Endometrium (tissue), 2 donors: ENCODE data around the gene GNAQ.

Experiments
- FAIRE-seq: peaks from 2 replicates; lab custom pipeline; 2012; peaks lifted over from hg19 to GRCh38; lab: Jason Lieb, UNC
- donor health status: control.
- donor health status: control.

The GNAQ gene

GRCh38 chr9:77843076-77843870 is 188.3 kb downstream of the GNAQ start:
- no peak for FAIRE-seq

- no peak for FAIRE-seq
These were observed 189.7 kb downstream of the GNAQ start for GRCh38 chr9:77841739-77842386.

GRCh38 chr9:77839459-77840140 is 192.0 kb downstream of the GNAQ start:
- peak; percentile 41 for FAIRE-seq

DNA sequence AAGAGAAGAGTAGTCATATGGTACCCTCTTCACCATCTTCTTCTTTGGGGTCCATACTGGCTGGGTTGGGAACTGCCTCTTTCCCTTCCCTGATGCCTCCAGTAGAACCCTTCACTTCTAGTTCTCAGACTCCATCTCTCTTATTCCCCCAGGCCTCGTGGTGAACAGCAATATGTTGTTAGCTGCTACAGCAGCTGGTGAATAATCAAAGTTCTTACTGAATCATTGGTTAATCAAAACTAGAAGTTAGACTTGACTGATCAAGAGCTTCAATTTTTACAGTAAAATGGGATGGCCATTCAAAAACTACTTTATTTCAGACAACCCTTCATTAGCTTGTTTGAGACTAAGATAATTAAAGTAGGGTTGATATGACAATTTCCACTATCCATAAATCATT is 192.6 kb downstream of the GNAQ start:
- no peak for FAIRE-seq

DNA sequence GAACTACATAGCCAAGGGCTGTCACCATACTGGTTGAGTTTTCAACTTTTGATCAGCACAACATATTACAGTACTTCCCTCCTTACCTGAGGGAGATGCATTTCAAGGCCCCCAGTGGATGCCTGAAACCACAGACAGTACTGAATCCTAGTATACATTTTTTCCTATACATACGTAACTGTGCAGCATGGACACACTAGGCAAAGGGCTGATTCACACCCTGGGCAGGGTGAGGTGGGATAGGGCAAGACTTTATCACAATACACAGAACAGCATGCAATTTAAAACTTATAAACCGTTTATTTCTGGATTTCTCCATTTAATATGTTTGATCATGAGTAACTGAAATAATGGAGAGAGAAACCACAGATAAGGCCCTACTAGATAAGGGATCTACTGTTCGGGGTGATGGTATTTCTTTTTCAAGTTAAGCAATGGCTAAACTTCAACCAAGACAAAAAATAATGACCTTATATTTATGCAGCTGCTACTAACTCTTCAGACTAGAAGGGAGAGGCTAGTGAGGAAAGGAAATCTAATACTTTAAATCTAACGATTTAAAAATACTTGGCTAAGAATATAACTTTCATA is 196.6 kb downstream of the GNAQ start:
- FAIRE-seq = no peak

GRCh38 chr9:77833561-77834429 is 197.8 kb downstream of the GNAQ start:
- peak; percentile 58 for FAIRE-seq

DNA sequence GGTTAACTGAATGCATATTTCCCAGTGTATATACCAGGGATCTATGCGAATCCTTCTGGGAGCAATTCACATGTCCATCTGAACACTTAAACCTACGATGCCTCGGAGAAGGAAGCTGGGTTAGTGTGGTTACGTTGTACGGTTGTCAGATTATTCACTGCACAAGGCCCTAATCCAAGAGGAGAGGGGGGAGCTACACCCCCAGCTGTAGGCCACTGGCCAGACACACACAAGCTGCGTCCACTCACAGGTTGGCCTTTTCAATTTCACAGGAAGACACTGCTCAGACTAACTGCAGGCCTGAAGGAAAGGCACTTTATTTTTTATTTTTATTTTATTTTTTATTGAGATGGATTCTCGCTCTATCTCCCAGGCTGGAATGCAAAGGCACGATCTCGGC is 199.0 kb downstream of the GNAQ start:
- no peak for FAIRE-seq

DNA sequence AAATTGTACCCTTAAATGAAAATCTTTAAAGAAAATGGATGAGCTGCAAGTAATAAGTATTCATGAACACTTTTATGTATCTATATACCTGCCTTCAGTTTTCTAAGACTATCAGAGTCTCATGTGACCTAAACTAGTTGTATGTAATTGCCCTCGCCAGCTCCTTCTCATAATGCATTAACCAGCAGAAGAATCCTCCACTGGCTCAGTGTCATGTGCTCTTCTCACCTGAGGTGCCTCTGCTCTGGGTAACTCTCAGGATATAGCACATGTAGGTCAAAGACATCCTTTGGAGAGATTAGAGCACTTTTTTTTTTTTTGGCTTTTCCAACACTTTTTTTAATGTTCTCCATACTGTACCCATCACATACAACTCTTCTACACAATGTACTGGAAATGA is 199.8 kb downstream of the GNAQ start:
- FAIRE-seq = no peak

GRCh38 chr9:77830618-77831285 is 200.9 kb downstream of the GNAQ start:
- FAIRE-seq = no peak

- no peak for FAIRE-seq
These were observed 202.2 kb downstream of the GNAQ start for GRCh38 chr9:77829420-77829819.

DNA sequence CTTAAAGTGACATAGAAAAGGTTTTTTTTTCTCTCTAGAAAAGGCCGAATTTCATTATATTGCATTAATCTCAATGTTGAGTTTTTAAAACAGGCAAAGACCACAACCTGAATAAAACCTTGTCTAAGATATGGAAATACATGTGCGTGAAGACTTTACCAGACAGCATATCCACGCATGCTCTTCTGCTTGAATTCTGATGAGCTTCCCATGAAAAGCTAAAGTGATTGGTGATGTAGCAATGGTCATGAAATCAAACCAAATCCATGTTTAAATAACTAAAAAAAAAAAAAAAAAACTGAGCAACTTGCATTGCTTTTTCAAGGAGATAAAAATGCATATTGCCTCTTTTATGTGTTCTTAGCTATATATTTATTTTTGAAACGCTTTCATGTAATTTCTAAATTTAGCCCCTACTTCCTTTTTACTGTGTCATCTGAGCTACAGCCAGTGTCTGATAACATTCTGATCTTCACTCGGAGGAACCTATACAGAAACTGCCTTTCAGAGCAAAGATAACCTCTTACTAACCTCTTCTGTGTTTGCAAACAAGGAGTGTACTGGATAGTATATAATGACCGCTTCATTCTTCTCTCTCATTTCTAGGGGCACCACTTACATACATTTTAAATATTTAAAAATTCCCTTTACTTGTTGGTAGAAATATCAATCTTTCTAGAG is 204.4 kb downstream of the GNAQ start:
- FAIRE-seq = no peak

- FAIRE-seq = no peak
These were observed 205.0 kb downstream of the GNAQ start for GRCh38 chr9:77826621-77827020.

- no peak for FAIRE-seq
These were observed 205.5 kb downstream of the GNAQ start for GRCh38 chr9:77826116-77826515.

DNA sequence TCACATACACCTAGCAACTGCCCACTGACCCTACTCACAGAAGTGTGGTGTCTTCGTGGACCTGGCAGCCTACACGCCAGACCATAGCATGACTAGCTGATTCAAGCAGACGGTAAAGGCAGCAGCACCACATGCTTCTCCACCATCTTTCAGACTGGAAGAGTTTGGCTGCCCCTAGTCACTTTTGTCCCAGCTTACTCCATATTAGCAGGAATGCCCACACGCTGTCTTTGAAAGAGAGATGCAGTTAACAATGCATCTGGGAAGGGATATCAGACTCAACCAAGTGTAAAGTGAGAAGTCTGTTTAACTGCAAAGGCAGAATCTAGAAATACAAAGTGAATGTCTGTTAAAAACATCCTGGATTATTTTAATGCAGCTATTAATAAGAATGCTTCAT is 206.2 kb downstream of the GNAQ start:
- no peak for FAIRE-seq

GRCh38 chr9:77820293-77820954 is 211.2 kb downstream of the GNAQ start:
- FAIRE-seq = no peak

DNA sequence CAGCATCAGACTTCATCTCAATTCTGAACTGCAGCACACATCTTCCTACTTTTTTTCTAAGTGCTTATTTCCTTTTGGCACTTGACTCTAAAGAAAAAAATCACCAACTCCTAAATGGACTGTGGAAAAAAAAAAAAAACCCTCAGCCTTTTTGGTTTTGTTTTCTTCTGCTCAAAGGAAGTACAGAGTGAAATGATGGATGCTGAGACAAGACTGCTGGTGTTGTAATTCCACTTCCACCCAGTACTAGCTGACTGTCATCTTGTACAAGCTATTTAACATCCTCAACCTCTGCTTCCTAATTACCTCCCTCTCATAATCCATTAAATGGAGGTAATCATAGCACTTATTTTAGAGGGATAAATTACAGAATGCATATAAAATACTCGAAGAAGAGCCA is 212.0 kb downstream of the GNAQ start:
- FAIRE-seq = no peak

DNA sequence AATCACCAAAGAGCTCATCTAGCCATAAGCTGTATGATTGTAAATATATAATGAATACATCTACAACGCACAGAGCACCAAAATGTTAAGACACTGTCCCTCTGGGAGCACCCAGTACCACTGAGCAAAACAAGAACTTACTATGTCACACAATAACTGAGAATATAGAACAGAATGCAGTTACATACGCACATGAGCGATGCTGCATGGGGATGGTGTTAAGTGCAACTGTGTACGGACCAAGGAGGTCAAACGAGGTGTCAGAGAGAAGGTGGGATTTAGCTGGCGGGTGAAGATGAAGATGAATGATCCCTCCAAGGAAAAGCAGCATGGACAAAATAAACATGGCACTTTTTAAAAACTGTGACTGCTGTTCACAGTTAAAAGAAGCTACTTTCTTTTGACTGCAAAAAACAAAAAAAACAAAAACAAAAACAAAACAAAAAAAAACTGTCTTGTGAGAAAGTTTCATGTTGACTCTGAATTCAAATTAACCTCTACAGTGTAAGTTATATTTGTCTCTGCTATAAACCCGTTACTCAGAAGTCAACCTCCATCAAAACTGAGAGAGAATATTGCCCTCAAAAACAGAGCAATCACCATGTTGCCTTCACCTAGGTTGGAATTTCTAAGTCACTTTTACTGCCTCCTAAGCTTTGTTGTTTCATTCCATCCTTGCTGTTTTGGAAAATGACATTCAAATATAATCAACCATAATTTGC is 213.9 kb downstream of the GNAQ start:
- FAIRE-seq = no peak

DNA sequence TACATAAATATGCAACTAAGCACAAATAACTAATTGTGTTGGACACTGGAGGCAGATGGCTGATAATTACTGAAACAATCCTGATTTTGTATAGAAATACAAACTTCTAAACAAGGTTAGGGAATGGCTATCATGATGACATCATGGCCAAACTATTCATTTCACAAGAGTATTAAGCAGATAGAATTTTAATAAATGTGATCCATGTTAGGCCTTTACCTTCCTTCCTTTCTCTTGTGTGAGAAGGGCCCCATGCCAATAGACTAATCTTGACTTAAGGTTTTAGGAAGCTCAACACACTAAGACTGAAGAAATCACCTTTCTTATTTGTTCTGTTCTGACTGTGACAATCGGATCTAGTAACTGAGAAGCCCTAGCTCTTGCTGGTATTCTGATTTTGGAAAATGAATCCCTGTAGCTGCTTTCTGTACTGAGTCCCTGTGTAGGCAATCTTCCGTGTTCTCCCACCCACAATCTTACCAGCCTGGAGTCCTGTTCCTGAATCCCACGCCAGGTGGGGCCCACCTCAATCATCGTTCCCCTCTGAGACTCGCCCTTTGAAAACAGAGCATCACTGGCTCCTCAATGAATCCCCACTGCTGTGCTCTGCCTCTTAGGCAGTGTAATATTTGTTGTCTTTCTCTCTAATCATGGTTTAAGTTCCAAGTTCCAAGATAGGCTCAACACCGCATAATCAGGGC is 214.8 kb downstream of the GNAQ start:
- FAIRE-seq = no peak

DNA sequence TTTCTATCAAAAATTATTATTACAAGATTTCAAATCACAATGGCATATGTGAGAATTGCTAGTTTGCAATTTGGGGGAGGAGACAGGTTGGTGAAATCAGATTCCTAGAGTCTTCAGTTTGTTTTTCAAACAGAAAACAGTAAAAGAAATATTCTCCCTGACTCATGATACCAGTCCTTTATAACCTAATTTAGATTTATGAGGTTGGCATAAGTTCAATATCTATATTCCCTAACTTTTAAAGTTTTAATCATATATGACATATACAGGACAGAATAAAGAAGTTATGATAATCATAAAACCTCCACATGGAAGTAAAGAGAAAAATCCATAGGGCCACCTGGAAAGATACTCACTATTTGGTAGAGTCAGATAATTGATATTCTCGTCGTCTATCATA is 216.4 kb downstream of the GNAQ start:
- no peak for FAIRE-seq
